ENCODE data around the gene NFIB.

Gene NFIB

GRCh38 chr9:14309403-14309802 lies 4.5 kb downstream of the NFIB start:
- no peak for DNase-seq (ENCODE audit: low read depth, low spot score)

GRCh38 chr9:14308853-14309145 lies 5.1 kb downstream of the NFIB start:
- Histone ChIP-seq H3K4me3 (ENCODE audit: insufficient read length, low read depth) (no peak overlapping the region), H3K36me3 (ENCODE audit: insufficient read depth, insufficient read length, low read length) (no peaks in the 10 kb centered on the region), H3K4me1 (ENCODE audit: insufficient read depth, insufficient read length) (no peaks in the 10 kb centered on the region), H3K9ac (ENCODE audit: insufficient read length, low read depth) (no peak overlapping the region), H3K27me3 (ENCODE audit: insufficient read depth, insufficient read length) (peaks cover 27% of the 10 kb centered on the region), H3K9me3 (ENCODE audit: insufficient read depth, low read length) (no peaks in the 10 kb centered on the region)
- no peak for TF ChIP-seq SUZ12 (IDR thresholded peaks at IDR 0.05; ENCODE audit: extremely low read depth, insufficient read depth, insufficient read length)
- no peak for TF ChIP-seq ZNF274 (IDR thresholded peaks at IDR 0.05; ENCODE audit: low read depth, low read length)
- no peak for TF ChIP-seq YY1 (IDR thresholded peaks at IDR 0.05; ENCODE audit: insufficient read depth, insufficient read length)
- DNase-seq (ENCODE audit: low read depth, low spot score): no peak

More at GRCh38 chr9:14309403-14309802, 4.5 kb downstream of the NFIB start:
- no peaks in the 10 kb centered on the region for H3K36me3 ChIP-seq (ENCODE audit: insufficient read depth, insufficient read length, low read length)
- peaks cover 27% of the 10 kb centered on the region for H3K27me3 ChIP-seq (ENCODE audit: insufficient read depth, insufficient read length)
- no peak for TF ChIP-seq ZNF274 (IDR thresholded peaks at IDR 0.05; ENCODE audit: low read depth, low read length)
- no peak for TF ChIP-seq YY1 (IDR thresholded peaks at IDR 0.05; ENCODE audit: insufficient read depth, insufficient read length)
- TF ChIP-seq SUZ12 (IDR thresholded peaks at IDR 0.05; ENCODE audit: extremely low read depth, insufficient read depth, insufficient read length): no peak
- no peaks in the 10 kb centered on the region for H3K9me3 ChIP-seq (ENCODE audit: insufficient read depth, low read length)
- H3K9ac ChIP-seq (ENCODE audit: insufficient read length, low read depth): no peak overlapping the region
- H3K4me3 ChIP-seq (ENCODE audit: insufficient read length, low read depth): no peak overlapping the region
- H3K4me1 ChIP-seq (ENCODE audit: insufficient read depth, insufficient read length): no peaks in the 10 kb centered on the region

DNA sequence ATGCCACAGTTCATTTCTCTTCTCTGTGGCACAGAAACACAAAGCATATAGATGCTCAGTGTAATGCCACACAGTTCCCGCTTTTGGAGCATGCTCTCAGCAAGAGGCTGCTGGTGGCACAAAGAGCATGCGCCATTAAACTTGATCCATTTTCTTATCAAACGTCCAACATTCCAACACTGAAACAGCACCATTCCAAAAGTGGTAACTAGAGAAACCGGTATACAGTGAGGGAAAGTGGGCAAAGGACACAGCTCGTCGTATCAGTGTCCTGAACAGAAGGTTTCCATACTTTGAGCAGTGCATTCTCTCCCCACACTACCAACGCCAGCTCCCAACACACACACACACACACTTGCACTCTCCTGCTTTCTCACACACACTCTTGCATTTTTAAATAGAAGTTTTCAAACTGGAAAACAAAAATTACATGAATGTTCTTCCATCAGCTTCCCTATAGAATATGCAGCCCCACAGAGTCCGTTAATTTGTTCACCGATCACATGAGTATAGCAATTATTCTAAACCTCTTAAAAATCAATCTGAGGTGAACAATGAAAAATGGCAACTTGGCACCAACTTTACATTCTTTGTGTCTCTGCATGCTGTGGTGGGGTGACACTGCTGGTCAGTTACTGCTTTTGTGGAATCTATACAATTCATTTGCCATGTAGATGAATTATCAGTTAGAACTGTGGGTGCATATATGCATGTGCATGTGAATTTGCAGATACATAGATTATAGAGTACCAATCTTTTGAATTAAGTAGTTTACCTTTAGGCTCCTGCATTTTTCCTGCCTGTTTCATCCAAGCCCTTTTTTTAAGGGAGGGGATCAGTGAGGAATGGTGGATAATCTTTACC lies 5.7 kb downstream of the NFIB start:
- Histone ChIP-seq H3K4me3 (ENCODE audit: insufficient read length, low read depth) (no peak overlapping the region), H3K9me3 (ENCODE audit: insufficient read depth, low read length) (no peaks in the 10 kb centered on the region), H3K9ac (ENCODE audit: insufficient read length, low read depth) (no peak overlapping the region), H3K36me3 (ENCODE audit: insufficient read depth, insufficient read length, low read length) (no peaks in the 10 kb centered on the region), H3K27me3 (ENCODE audit: insufficient read depth, insufficient read length) (peaks cover 23% of the 10 kb centered on the region), H3K4me1 (ENCODE audit: insufficient read depth, insufficient read length) (no peaks in the 10 kb centered on the region)
- DNase-seq (ENCODE audit: low read depth, low spot score): no peak
- TF ChIP-seq SUZ12 (IDR thresholded peaks at IDR 0.05; ENCODE audit: extremely low read depth, insufficient read depth, insufficient read length) (no peak), YY1 (IDR thresholded peaks at IDR 0.05; ENCODE audit: insufficient read depth, insufficient read length) (no peak), ZNF274 (IDR thresholded peaks at IDR 0.05; ENCODE audit: low read depth, low read length) (no peak)

- no peak overlapping the region for H3K4me3 ChIP-seq (ENCODE audit: insufficient read length, low read depth)
- H3K4me1 ChIP-seq (ENCODE audit: insufficient read depth, insufficient read length): no peaks in the 10 kb centered on the region
- peaks cover 11% of the 10 kb centered on the region for H3K27me3 ChIP-seq (ENCODE audit: insufficient read depth, insufficient read length)
- TF ChIP-seq ZNF274 (IDR thresholded peaks at IDR 0.05; ENCODE audit: low read depth, low read length): no peak
- no peak for TF ChIP-seq SUZ12 (IDR thresholded peaks at IDR 0.05; ENCODE audit: extremely low read depth, insufficient read depth, insufficient read length)
- no peak for TF ChIP-seq YY1 (IDR thresholded peaks at IDR 0.05; ENCODE audit: insufficient read depth, insufficient read length)
- H3K36me3 ChIP-seq (ENCODE audit: insufficient read depth, insufficient read length, low read length): no peaks in the 10 kb centered on the region
- H3K9me3 ChIP-seq (ENCODE audit: insufficient read depth, low read length): no peaks in the 10 kb centered on the region
- DNase-seq (ENCODE audit: low read depth, low spot score): no peak
- H3K9ac ChIP-seq (ENCODE audit: insufficient read length, low read depth): no peak overlapping the region
These were observed 7.0 kb downstream of the NFIB start for GRCh38 chr9:14306672-14307660.

DNA sequence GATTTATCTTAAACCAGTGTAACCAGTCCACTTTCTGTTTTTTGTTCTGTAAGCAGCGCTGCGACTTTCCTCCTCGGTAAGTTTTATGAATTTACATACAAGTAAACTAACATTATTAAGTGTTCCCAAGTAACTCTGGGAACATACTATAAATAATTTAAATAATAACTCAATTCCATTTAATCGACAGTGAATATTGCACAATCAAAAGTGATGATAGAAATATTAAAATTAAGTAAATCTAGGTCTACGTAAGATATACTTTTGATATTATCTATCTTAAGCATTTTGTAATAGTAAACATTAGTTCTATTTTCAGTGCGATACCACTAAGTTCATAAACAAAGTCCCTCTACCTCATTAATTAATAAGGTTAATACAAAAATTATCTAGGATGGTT lies 7.8 kb downstream of the NFIB start:
- Histone ChIP-seq H3K4me3 (ENCODE audit: insufficient read length, low read depth) (no peak overlapping the region), H3K27me3 (ENCODE audit: insufficient read depth, insufficient read length) (peaks cover 3% of the 10 kb centered on the region), H3K4me1 (ENCODE audit: insufficient read depth, insufficient read length) (no peaks in the 10 kb centered on the region), H3K9ac (ENCODE audit: insufficient read length, low read depth) (no peak overlapping the region), H3K36me3 (ENCODE audit: insufficient read depth, insufficient read length, low read length) (no peaks in the 10 kb centered on the region), H3K9me3 (ENCODE audit: insufficient read depth, low read length) (no peaks in the 10 kb centered on the region)
- DNase-seq (ENCODE audit: low read depth, low spot score): no peak
- TF ChIP-seq ZNF274 (IDR thresholded peaks at IDR 0.05; ENCODE audit: low read depth, low read length) (no peak), YY1 (IDR thresholded peaks at IDR 0.05; ENCODE audit: insufficient read depth, insufficient read length) (no peak), SUZ12 (IDR thresholded peaks at IDR 0.05; ENCODE audit: extremely low read depth, insufficient read depth, insufficient read length) (no peak)

DNA sequence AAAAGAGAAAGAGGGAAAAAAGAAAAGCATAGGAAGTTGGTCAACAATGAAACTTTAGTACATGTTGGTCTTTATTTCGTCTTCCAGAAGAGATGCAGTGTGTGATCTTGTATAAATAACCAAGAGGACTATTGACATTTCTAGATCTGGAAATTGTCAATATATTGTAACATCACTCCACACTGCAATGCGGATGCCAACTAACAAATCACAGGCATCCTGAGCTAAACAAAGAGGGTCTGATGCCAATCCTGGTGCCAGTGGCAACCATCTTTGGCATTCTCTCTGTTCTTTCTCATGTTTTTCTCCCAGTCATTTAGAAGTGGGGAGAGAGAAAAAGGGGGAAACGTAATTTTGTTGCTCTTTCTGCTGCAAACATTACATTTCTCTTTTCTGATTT lies 9.7 kb downstream of the NFIB start:
- TF ChIP-seq YY1 (IDR thresholded peaks at IDR 0.05; ENCODE audit: insufficient read depth, insufficient read length) (no peak), SUZ12 (IDR thresholded peaks at IDR 0.05; ENCODE audit: extremely low read depth, insufficient read depth, insufficient read length) (no peak), ZNF274 (IDR thresholded peaks at IDR 0.05; ENCODE audit: low read depth, low read length) (no peak)
- Histone ChIP-seq H3K4me1 (ENCODE audit: insufficient read depth, insufficient read length) (no peaks in the 10 kb centered on the region), H3K36me3 (ENCODE audit: insufficient read depth, insufficient read length, low read length) (no peaks in the 10 kb centered on the region), H3K9me3 (ENCODE audit: insufficient read depth, low read length) (no peaks in the 10 kb centered on the region), H3K27me3 (ENCODE audit: insufficient read depth, insufficient read length) (no peaks in the 10 kb centered on the region), H3K9ac (ENCODE audit: insufficient read length, low read depth) (no peak overlapping the region), H3K4me3 (ENCODE audit: insufficient read length, low read depth) (no peak overlapping the region)
- DNase-seq (ENCODE audit: low read depth, low spot score): no peak

GRCh38 chr9:14303521-14303920 lies 10.4 kb downstream of the NFIB start:
- H3K27me3 ChIP-seq (ENCODE audit: insufficient read depth, insufficient read length): no peaks in the 10 kb centered on the region
- H3K4me1 ChIP-seq (ENCODE audit: insufficient read depth, insufficient read length): no peaks in the 10 kb centered on the region
- TF ChIP-seq SUZ12 (IDR thresholded peaks at IDR 0.05; ENCODE audit: extremely low read depth, insufficient read depth, insufficient read length) (no peak), YY1 (IDR thresholded peaks at IDR 0.05; ENCODE audit: insufficient read depth, insufficient read length) (no peak), ZNF274 (IDR thresholded peaks at IDR 0.05; ENCODE audit: low read depth, low read length) (no peak)
- DNase-seq (ENCODE audit: low read depth, low spot score): no peak
- H3K4me3 ChIP-seq (ENCODE audit: insufficient read length, low read depth): no peak overlapping the region
- H3K9me3 ChIP-seq (ENCODE audit: insufficient read depth, low read length): no peaks in the 10 kb centered on the region
- H3K36me3 ChIP-seq (ENCODE audit: insufficient read depth, insufficient read length, low read length): no peaks in the 10 kb centered on the region
- no peak overlapping the region for H3K9ac ChIP-seq (ENCODE audit: insufficient read length, low read depth)

Data from NT2/D1 (cell line).